GM19193 (cell line): ENCODE data around the gene YEATS2.

Source experiments
- POLR2A ChIP-seq: IDR thresholded peaks from 4 replicates; pipeline ENCODE4 v1.6.1; 2011; ENCODE audit not compliant: insufficient read depth, insufficient read length; ENCODE audit errors: extremely low read depth

YEATS2 gene

GRCh38 chr3:183697610-183698317 is at the start of gene YEATS2:
Gene YEATS2 (plus strand): TSS chr3:183697797. CDS start chr3:183715163, 17,366 bp downstream.
- peak; percentile 87 for TF ChIP-seq POLR2A

GRCh38 chr3:183650554-183650953 is 47.0 kb upstream of the YEATS2 start:
- no peak for TF ChIP-seq POLR2A

GRCh38 chr3:183653209-183654064 is 44.2 kb upstream of the YEATS2 start:
- TF ChIP-seq POLR2A, result no peak

GRCh38 chr3:183654727-183655126 is 42.9 kb upstream of the YEATS2 start:
- TF ChIP-seq POLR2A, result no peak

GRCh38 chr3:183662099-183662498 is 35.5 kb upstream of the YEATS2 start:
- no peak for TF ChIP-seq POLR2A

DNA sequence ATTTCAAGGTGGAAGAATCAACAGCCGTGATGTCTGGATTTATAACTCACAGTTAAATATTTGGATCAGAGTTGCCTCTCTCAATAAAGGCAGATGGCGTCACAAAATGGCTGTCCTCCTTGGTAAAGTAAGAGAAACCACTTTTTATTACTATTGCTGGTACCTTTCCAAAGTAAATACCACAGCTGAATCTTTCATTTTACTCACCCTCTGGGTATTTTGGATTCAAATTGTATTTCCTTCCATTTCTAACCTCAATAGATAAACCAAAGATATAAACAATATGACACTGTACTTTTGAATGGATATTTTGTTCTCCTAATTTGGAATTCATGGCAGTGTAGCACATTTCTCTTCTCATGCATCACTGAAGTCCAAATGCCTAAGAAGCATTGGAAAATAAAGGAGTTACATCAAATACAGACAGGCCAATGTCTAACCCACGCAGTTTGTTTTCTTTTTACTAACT is 32.6 kb upstream of the YEATS2 start:
- TF ChIP-seq POLR2A, result no peak

DNA sequence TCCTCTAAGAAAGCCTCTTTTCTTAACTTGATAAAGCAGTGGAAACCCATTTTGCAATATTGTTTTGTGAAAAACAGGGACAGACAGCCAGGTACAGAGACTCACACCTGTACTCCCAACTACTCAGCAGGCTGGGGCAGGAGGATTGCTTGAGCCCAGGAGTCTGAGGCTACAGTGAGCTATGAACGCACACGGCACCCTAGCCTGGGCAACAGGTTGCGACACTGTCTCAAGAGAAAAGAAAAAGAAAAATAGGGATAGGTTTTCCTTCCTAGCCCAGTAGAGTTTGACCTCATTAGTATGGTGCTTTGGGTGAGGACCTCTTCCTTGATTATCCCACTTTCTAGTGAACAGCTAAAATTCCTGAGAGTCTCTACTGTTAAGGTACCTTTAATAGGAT is 17.5 kb upstream of the YEATS2 start:
- no peak for TF ChIP-seq POLR2A

DNA sequence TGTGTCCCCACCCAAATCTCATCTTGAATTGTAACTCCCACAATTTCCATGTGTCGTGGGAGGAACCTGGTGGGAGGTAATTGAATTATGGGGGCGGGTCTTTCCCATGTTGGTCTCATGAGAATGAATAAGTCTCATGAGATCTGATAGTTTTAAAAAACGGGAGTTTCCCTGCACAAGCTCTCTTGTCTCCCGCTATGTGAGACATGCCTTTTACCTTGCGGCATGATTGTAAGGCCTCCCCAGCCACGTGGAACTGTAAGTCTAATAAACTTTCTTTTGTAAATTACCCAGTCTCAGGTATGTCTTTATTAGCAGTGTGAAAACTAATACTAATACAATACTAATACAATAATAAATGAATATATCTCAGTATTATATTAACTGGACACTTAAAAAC is 9.9 kb upstream of the YEATS2 start:
- no peak for TF ChIP-seq POLR2A

GRCh38 chr3:183688874-183689273 is 8.7 kb upstream of the YEATS2 start:
- no peak for TF ChIP-seq POLR2A

GRCh38 chr3:183690402-183690995 is 7.1 kb upstream of the YEATS2 start:
- TF ChIP-seq POLR2A, result no peak

GRCh38 chr3:183692436-183692835 is 5.2 kb upstream of the YEATS2 start:
- no peak for TF ChIP-seq POLR2A

GRCh38 chr3:183695569-183696364 is 1.8 kb upstream of the YEATS2 start:
- no peak for TF ChIP-seq POLR2A

DNA sequence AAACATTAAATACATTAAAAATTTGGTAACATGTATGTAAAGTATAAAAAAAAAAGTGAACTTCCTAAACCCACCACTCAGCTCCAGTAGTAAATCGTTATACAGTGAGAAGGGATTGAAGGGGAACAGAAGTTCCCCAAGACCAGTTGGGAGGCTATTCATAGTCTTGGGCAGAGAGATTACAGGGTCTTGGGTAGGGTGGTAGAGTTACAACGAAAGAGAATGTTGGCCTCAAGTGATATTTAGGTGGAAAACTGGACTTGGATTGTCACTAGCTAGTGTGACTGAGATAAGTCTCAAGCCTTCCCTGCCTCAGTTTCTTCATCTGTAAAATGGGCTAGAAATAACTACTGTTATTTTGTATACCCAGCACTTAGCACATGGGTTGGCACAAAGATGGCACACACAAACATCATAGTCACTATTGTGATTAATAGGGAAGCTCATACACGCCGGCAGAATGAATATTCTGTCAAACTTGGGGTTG is 431 bp upstream of the YEATS2 start:
- no peak for TF ChIP-seq POLR2A

DNA sequence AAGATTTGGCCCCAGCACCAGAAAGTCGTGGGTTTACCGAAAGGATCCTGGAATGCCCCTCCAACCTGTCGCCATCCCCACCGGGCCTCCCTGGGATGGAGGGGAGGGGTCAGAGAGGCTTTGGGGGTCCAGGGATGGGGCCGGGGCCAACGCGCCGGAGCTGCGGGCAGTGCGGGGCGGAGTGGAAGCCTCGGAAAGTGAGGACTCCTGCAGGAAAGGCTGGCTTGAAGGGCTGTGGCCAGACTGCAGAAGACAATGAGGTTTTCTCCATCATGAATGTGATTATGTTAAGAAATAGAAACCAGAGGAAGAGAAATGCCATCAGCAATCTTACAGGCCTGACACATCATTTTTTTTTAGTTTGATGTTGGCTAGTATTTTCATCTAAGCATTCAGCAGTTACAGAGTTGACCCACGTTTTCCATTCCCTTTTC is 738 bp downstream of the YEATS2 start:
- no peak for TF ChIP-seq POLR2A
